Pericardium fibroblast (primary cell): ENCODE data around the gene CRK. TPM values are rescaled to one million over a fixed set of nuclear protein-coding genes. Genes with fewer than 3 reads are reported as not detected.

ENCODE experiments used
- total RNA-seq: library from RNA; depleted of rRNA; stranded (reverse); fragments of >200 nt; gene quantifications from 2 replicates; pipeline ENCODE4 v1.2.3, GENCODE V29; 2015

Gene CRK
- total RNA-seq, result 50.9 and 70.1 TPM in 2 replicates

GRCh38 chr17:1455797-1456599 lies at the start of gene CRK:
CRK (minus strand) TSS chr17:1456232; CDS start chr17:1456117, 115 bp downstream.

GRCh38 chr17:1492249-1493206 lies 36.5 kb upstream of the CRK start, which contains the start of gene MYO1C:
MYO1C (minus strand) TSS chr17:1492686; CDS start chr17:1492487, 199 bp downstream.

GRCh38 chr17:1399679-1400512 lies 56.1 kb downstream of the CRK start, which contains the start of gene YWHAE:
YWHAE (minus strand) TSS chr17:1400222; CDS start chr17:1400110, 112 bp downstream.

Other genes starting within 250 kb of the CRK start
- not detected in 2 replicates for gene BHLHA9, start 185.8 kb downstream of the CRK start, total RNA-seq
- 0.93 TPM in 1 of 2 replicates, not detected in the other for gene TRARG1, start 176.6 kb downstream of the CRK start, total RNA-seq
- 526 and 560 TPM in 2 replicates for gene YWHAE, start 56.0 kb downstream of the CRK start, total RNA-seq
- 78.4 and 129 TPM in 2 replicates for gene MYO1C, start 36.5 kb upstream of the CRK start, total RNA-seq
- gene INPP5K, start 60.4 kb upstream of the CRK start, total RNA-seq, result 31.2 and 37.6 TPM in 2 replicates
- 23.2 and 27.4 TPM in 2 replicates for gene PITPNA, start 106.6 kb upstream of the CRK start, total RNA-seq
- gene SLC43A2, start 172.6 kb upstream of the CRK start, total RNA-seq, result 2.9 and 9.7 TPM in 2 replicates
- under 0.01 and 2.1 TPM in 2 replicates for gene SCARF1, start 189.5 kb upstream of the CRK start, total RNA-seq
- 11.3 and 17.4 TPM in 2 replicates for gene RILP, start 193.6 kb upstream of the CRK start, total RNA-seq
- 82.6 and 120 TPM in 2 replicates for gene PRPF8, start 228.6 kb upstream of the CRK start, total RNA-seq